Nucleus accumbens (tissue), 56 donors: Measurements from ENCODE around the gene TSPAN4.
A peak's percentile ranks its signal among the peaks of the same experiment; 100 is the strongest.

Source experiments
- DNase-seq, 56 donors: peaks; one replicate each; lab custom pipeline; 2025; lab: John Stamatoyannopoulos, UW

The TSPAN4 gene

GRCh38 chr11:877565-877964, 34.9 kb downstream of the TSPAN4 start:
- no peak for DNase-seq

DNA sequence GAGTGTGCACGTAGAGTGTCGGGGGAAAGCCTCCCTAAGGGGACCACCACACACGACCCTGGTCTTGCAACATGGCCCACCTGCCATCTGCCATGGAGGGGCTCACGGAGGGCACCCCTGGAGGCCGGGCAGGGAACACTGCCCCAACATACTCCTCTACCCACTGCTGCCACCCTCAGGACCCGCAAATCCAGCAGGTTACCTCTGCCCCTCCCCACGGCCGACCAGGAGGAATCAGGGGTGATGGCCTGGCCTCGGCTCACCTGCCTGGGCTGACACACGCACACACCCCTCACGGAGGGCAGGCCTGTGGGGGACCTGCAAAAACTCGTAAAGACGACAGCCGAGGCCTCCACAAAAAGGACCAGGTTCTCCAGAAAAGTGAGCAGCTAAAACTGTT, 37.8 kb downstream of the TSPAN4 start:
- DNase-seq, result no peak

DNA sequence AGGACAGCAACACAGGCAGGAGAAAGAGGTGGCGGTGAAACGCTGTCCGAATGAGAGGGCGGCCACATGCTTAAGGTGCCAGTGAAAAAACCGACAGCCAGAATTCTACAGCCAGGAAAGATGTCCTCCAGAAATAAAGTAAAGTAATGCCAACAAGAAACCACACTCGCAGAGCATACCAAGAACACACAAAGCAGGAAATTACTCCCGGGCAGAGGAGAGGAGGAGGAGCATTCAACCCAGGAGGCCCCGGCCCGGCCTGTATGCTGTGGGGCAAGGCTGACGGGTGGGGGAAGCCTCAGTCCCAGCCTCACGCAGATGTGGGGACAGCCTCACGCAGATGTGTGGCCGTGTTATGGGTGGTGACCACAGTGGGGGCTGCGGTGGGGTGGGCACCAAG, 39.9 kb downstream of the TSPAN4 start:
- no peak for DNase-seq

DNA sequence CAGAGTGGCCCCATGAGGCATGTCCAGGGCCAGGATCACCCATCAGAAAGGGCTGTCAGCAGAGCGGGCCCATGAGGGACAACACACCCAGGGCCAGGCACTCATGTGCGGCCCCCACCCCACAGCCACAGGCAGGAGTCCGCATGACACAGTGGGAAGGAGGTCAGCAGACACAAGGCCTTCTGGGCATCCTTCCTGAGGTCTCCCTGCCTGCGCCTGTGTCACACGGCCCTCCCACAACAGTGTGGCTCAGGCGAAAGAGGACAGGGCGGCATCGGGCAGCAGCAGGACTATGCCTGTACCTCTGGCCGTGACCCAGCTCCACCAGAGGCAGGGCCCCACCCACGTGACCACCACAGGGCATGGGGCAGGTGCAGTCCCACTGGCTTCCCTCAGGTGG, 40.9 kb downstream of the TSPAN4 start:
- DNase-seq, result no peak

DNA sequence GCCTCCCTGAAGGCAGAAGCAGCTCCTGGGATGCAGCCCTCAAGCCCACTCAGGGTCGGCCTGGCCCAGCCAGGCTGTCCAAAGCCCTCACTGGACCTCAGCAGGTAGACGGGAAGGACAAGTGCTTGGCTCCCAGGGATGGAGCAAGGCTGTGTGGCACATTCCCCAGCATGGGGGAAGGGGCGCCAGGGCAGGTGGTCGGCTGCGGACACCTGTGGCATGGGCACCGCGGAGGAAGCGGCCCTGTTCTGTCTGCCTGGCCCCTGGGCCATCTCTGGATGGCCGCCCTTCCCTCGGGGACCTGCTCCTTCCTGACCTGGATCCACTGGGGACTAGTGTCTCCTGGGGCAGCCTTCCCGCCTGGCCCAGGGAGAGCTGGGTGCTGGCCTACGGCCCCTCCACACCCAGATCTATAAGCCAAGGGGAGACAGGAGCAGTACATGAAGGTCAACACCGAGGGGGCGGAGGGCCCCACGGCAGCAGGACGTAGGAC, 42.0 kb downstream of the TSPAN4 start:
- no peak for DNase-seq

DNA sequence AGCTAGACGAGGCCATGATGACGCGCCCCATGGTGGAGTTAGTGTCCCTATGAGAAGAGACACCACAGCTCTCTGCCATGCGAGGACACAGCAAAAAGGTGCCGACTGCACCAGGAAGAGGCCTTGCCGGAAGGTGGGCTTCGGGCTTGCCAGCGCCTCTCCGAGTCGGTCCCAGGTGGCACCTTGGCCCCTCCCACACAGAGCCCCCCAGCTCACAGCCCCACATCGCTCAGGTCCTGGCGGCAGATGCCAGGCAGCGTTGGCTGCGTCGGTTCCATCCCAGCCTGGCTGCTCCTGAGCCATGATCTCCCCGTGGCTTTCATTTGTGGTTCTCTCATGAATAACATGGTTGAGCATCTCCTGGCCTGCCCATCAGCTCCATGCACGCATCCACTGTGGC, 43.9 kb downstream of the TSPAN4 start:
- DNase-seq, result no peak

- no peak for DNase-seq
Observed at GRCh38 chr11:887589-887988, 44.9 kb downstream of the TSPAN4 start.

DNA sequence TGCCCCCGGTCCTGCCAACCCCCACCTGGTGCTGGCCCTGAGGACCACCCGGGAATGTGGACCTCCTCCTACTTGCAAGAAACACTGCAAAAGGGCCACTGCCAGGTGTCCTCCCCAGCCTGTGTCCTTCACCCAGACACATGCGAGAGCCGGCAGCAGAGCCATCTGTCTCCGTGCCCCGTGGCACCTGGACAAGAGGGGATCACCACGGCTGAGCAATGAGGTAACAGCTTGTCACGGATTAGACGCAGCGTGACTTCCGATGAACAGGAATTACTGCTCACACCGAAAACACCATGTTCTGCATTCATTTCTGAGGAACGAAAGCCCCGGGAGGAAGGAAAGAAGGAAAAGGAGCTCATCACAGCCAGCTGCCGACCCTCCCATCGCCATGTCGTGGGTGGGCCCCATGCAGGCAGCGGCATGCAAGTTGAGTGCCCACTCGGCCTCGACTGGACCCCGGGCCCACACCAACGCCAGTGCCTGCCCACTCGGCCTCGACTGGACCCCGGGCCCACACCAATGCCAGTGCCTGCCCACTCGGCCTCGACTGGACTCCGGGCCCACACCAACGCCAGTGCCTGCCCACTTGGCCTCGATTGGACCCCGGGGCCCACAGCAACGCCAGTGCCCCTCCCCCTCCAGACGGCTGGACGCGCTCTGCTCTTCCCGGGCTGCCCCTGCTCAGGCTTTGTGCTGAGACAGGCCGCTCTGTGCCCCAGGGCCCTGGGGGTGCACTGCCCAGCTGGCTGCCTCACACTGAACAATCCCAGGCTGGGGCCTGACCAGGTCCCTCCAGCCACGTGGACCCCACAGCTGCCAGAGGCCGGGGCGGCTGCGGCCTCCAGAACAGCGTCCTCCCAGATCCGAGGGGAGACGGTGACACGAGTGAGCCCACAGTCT, 45.9 kb downstream of the TSPAN4 start:
- peak in 7 of 56 donors; percentile 10 to 53 (median 17) for DNase-seq

DNA sequence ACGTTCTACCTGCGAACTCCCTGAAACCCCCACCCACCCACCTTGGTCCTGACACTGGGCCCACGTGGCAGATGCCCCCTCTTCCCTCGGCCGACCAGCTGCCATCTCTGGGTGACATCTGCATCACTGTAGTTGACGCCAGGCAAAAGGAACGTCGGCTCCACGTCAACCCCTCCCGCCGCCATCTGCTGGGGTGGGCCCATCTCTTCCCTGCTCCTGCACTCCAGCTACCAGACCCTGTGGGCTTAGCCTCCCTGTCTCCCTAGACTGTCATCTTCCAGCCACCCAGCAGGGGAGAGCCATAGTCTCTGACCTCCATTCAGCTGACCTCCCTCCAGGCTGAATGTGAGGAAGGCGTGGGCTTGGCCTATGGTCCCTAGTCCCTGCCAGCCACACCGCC, 46.6 kb downstream of the TSPAN4 start:
- no peak for DNase-seq

GRCh38 chr11:889687-890475, 47.2 kb downstream of the TSPAN4 start:
- DNase-seq, result no peak

DNA sequence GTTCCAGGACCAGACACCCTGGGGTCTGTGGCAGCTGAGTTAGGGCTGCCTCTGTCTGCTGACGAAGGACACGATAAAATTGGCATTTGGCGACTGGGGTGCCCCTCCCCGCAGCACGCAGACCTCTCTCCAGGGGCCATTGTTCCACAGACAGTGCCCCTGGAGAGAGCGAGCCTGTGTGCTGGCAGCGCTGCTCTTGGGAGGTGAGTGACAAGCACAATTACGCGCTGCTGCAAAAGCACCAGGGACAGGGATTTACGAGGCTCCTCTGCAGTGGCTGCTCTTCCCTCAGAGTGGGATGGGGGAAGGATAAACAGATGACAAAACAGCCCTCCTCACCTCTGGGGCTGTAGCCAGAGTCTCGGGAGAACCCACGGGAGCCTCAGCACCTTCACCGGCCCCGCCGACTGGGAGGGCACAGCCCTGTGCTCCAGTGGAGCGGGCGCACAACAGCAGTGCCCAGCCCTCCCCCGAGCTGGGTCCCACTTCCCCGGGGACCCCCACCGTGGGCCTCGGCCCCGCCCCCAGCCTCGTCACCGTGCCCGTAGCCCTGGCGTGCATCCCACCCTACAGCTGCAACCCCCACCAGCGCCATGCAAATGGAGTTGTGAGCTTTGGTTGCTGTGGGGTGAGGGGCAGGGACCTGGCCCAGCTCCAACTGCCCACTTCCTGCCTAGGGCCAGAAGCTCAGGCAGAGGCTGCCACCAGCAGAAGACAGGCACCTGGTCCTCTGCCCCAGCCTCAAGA, 48.3 kb downstream of the TSPAN4 start:
- peak in 7 of 56 donors; percentile 5 to 27 (median 16) for DNase-seq

GRCh38 chr11:893008-893654, 50.5 kb downstream of the TSPAN4 start:
- no peak for DNase-seq

DNA sequence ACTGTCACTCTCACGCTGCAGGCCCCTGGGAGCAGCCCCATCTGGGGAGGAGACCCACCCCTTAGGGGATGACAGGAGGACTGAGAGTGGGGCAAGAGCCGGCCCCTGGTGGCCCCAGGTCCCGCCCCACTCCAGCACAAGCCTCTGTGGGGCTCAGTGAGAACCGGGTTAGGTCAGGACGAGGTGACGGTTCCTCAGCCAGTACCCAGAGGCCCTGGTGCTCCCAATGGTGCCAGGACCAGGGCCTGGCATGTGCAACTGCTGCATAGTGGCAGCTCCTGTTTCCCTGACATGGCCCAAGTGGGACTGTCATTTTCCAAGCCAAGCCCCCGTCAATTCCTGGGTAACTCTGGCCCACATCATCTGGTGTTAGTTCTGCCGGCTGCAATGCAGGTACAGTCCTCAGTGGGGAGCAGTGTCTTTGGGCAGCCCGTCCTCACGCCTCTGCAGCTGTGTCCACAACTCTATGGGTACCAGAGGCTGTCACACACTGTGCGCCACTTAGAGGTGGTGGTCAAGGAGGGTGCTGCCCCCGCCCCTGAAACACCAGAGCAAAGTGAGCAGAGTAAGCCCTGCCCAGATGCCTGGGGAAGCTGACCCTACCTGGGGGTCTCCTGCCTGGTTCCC, 52.0 kb downstream of the TSPAN4 start:
- DNase-seq, result no peak

DNA sequence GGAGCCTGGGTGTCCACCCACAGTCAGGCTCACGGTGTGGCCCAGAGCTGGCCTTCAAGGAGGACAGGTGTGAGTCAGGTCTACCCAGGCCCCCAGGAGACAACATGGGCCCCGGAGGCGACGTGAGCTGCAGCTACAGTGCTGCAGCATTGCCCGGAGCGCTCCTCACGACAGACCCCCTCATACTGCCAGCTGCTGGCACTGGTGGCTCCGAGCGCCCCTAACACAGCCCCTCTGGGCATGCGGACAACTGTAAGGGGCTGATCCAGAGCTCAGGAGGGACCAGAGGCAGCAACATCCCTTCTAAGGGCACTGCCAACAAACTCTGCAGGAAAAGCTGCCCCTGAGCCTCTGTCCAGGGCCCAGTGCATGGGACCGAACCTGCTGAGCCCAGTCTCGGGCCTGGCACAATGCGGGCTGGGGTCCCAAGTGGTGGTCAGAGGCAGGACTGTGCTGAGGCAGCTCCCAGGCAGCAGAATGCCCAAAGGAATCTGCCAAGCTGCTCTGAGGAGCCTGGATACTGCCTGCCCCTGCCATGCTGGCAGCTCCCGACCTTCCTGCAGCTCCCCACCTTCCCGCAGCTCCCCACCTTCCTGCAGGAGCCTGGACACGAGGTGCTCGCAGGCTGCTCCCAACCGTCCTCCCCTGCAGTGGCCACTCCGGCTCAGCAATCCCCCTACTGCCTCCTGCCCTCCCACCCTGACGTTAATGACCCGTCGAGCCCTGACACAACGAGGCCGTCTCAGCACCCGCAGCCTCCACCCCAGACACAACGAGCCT, 52.9 kb downstream of the TSPAN4 start:
- no peak for DNase-seq

DNA sequence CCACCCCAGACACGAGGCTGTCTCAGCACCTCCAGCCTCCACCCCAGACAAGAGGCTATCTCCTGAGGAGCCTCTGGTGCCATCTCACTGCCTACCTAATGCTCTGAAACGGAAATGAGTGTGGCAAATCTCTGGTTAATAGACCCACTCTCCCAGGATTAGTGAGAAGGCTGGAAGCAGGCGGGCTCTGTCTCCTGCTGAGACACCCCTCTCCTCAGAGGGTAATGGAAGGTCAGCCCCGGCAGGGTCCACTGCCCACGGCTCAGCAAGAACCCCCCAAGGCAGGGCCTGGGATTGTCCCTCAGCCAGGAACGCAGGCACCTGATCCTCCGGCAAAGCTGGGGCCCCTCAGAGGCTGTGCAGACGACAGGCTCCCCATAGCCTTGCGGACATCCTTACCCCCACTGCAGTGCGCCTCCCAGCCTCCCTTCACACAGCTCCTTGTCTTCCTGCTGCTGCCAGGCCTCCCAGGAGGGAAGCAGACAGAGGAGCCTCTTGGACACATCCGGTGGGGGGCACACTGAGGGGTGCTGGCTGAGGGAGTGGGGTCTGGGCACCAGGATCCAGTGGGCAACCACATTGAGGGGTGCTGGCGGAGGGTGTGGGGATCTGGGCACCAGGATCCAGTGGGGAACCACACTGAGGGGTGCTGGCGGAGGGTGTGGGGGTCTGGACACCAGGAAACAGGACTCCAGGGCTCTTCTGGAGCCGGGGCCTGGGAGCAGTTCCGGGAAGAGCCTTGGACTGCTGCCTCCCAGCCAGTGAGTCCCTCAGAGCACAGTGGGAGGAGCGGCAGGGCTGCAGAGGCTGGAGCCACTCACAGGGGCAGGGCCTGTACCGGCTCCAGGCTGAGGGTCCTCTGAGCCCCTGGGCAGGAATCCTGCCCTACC, 54.8 kb downstream of the TSPAN4 start:
- DNase-seq, result no peak

DNA sequence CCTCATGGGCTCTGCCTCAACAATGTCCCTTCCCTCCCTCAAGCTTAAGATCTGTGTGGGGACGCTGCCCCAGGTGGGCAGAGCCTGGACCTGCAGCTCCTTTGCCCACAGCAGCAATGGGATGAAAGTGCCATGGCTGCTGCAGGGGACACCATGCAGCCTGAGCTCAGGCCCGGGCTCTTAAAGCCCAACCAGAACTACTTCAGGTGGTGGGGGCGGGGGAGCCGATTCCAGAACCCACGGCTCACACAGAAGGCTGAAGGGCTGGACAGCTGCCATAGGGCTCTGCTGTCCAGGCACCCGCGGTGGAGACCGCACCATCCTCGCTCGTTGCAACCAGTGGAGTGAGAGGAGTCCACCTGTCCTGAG, 55.5 kb downstream of the TSPAN4 start:
- peak in 2 of 56 donors; percentile 31 to 35 for DNase-seq

GRCh38 chr11:898540-899190, 56.0 kb downstream of the TSPAN4 start:
- DNase-seq, result peak in 1 of 56 donors; percentile 35
